Psoas muscle (tissue), 8 donors: Measurements from ENCODE around the gene ZNF780A. TPM values are rescaled to one million over a fixed set of nuclear protein-coding genes. Genes with fewer than 3 reads are reported as not detected.

Experiments used
- ATAC-seq, 4 donors: fragments of 200-7000 bp; cut with Tn5 transposase; one replicate each; pipeline ENCODE4 v1.9.1; 2020; ENCODE audit warnings: moderate library complexity in 3 of 4, mild to moderate bottlenecking in 2 of 4
- DNase-seq, 2 donors: peaks; one replicate each; pipeline ENCODE4 v3.0.0-alpha.2; 2020
- H3K27ac ChIP-seq: fragments of 200-600 bp; one replicate; pipeline ENCODE4 v1.8.0; 2022
- H3K27me3 ChIP-seq, 3 donors: fragments of 200-600 bp in 1 of 3; one replicate each; pipeline versions ENCODE4 v1.6.1 to v1.8.0; 2013 to 2022; ENCODE audit warnings: low read length in 2 of 3, mild to moderate bottlenecking in 2 of 3, moderate library complexity in 1 of 3; ENCODE audit not compliant: insufficient read depth in 3 of 3
- H3K36me3 ChIP-seq, 2 donors: fragments of 200-600 bp in 1 of 2; one replicate each; pipeline versions ENCODE4 v1.6.1 to v1.8.0; 2013 to 2022; ENCODE audit warnings: low read depth in 1 of 2, mild to moderate bottlenecking in 1 of 2, moderate library complexity in 1 of 2; ENCODE audit not compliant: insufficient read depth in 1 of 2
- H3K4me1 ChIP-seq: fragments of 200-600 bp; one replicate; pipeline ENCODE4 v1.8.0; 2022
- H3K4me3 ChIP-seq: fragments of 200-600 bp; one replicate; pipeline ENCODE4 v1.8.0; 2022; ENCODE audit warnings: mild to moderate bottlenecking
- H3K9me3 ChIP-seq: fragments of 200-600 bp; one replicate; pipeline ENCODE4 v1.8.0; 2022
- CTCF ChIP-seq: fragments of 200-600 bp; IDR thresholded peaks from one replicate; pipeline ENCODE4 v1.8.0; 2022; ENCODE audit warnings: antibody characterized with exemption
- WGBS, 3 donors: extraction: QIAGEN DNeasy Blood & Tissue Kit; methylation state at CpG; one replicate each; pipeline versions ENCODE4 v1.1.6 to v1.1.7; 2013; 5-methylcytosine and 5-hydroxymethylcytosine counted together
- intact Hi-C, 2 donors: fragments of 100-400 bp; cut with DNase I; formaldehyde crosslinking; loops; one replicate each; pipeline versions ENCODE4 v1.11.0 to v1.14.2; 2022
- polyA plus RNA-seq, 3 donors: library from polyadenylated mRNA; stranded (reverse); fragments of 200-250 nt; gene quantifications; one replicate each; pipeline ENCODE4 v1.2.3, GENCODE V29; 2013
- total RNA-seq, 4 donors: library from RNA; stranded (reverse); fragmentation: NEBNext Ultra II Directional in 2 of 4; extraction: Animal tissue kit (Norgen Biotek cat#: 25700) in 2 of 4; gene quantifications; one replicate each; pipeline versions ENCODE4 v1.2.1 to v1.2.4, GENCODE V29; 2021 to 2023
- donor health status: healthy with polysubstance abuse.
- donor health status: DM: no; HTN: no; CAD: no; lungs with moderate emphysema.
- donor health status: Bipolar disorder and iron deficiency.
- donor health status: healthy.
- donor health status: DM: yes; HTN: yes; CAD: no.
- donor health status: DM: no; HTN: no; CAD: no.
- donor health status: DM: no; HTN: no; CAD: no.
- donor health status: DM: yes; HTN: yes; CAD: no.

ZNF780A gene
- total and polyA plus RNA-seq, 7 donors = 4.2 to 11.8 (median 5.9) TPM

DNA sequence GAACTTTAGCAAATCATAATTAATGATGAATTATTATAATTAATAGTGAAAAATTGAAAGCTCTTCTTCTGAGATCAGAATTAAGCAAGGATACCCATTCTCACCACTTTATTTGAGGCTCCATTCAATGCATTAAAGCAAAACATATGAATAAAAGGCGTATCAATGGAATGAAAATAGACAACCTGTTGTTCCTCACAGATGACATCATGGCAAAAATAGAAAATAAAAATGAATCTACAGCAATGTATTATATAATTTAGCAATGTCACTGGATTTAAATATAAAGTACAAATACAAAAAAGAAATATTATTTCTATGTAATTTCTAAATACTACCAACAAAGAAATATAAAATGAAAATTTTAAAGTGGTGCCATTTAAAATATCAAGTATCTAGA, 11.1 kb upstream of the ZNF780A start:
- TF ChIP-seq CTCF = no peak
- no peak for DNase-seq
- Histone ChIP-seq H3K27ac (no peak overlapping the region), H3K4me3 (no peak overlapping the region), H3K36me3 (no peaks in the 10 kb centered on the region), H3K4me1 (no peaks in the 10 kb centered on the region), H3K27me3 (no peaks in the 10 kb centered on the region), H3K9me3 (no peaks in the 10 kb centered on the region)
- intact Hi-C loops = no loop called here
- no peak for ATAC-seq
- 70 to 79% (median 72%) methylated on average over 1 of the region's 1 CpG for whole genome bisulfite sequencing, 3 donors

- Histone ChIP-seq H3K9me3 (no peaks in the 10 kb centered on the region), H3K4me1 (peaks cover 8% of the 10 kb centered on the region), H3K27ac (no peak overlapping the region), H3K4me3 (no peak overlapping the region), H3K36me3 (no peaks in the 10 kb centered on the region), H3K27me3 (peaks cover 0 to 6% (median 0%) of the 10 kb centered on the region in 3 donors)
- 93 to 98% (median 93%) methylated on average over 1 of the region's 1 CpG for WGBS, 3 donors
- ATAC-seq (no peak), DNase-seq (no peak)
- intact Hi-C loops = no loop called here
- TF ChIP-seq CTCF = no peak
Observed at GRCh38 chr19:40093416-40093815, 2.7 kb upstream of the ZNF780A start.

- peaks cover 8% of the 10 kb centered on the region for H3K4me1 ChIP-seq
- ATAC-seq (no peak), DNase-seq (no peak)
- no peak for TF ChIP-seq CTCF
- peak overlapping the region; percentile 92 for H3K4me3 ChIP-seq
- peak overlapping the region; percentile 95 for H3K27ac ChIP-seq
- peaks cover 0 to 3% (median 0%) of the 10 kb centered on the region in 3 donors for H3K27me3 ChIP-seq
- intact Hi-C loops = no loop called here
- H3K36me3 ChIP-seq = no peaks in the 10 kb centered on the region
- 44 to 48% (median 47%) methylated on average over 10 of the region's 10 CpGs for WGBS, 3 donors
- H3K9me3 ChIP-seq = no peaks in the 10 kb centered on the region
Observed at GRCh38 chr19:40091205-40092129, 724 bp upstream of the ZNF780A start.

- no peak for TF ChIP-seq CTCF
- Histone ChIP-seq H3K27me3 (no peaks in the 10 kb centered on the region), H3K36me3 (peaks cover 0 to 5% of the 10 kb centered on the region in 2 donors), H3K4me1 (peaks cover 8% of the 10 kb centered on the region), H3K4me3 (peak overlapping the region; percentile 92), H3K9me3 (no peaks in the 10 kb centered on the region), H3K27ac (peak overlapping the region; percentile 95)
- ATAC-seq (no peak), DNase-seq (no peak)
- intact Hi-C loops = no loop called here
- WGBS, 3 donors = 42 to 48% (median 46%) methylated on average over 4 of the region's 4 CpGs
Observed at GRCh38 chr19:40089462-40089861, 1.3 kb downstream of the ZNF780A start.
